SIG-M5 (cell line): Measurements from ENCODE around the gene ILRUN.
A peak's percentile ranks its signal among the peaks of the same experiment; 100 is the strongest.
"Not testable (repeated sequence)": the region's sequence is repeated elsewhere in the genome, so short reads cannot be mapped to it uniquely, and the experiment has no call there.

Experiments used
- DNase-seq: peaks from one replicate; lab custom pipeline; 2025; lab: John Stamatoyannopoulos, UW

Gene ILRUN

GRCh38 chr6:34696739-34697543 is at the start of gene ILRUN:
Gene ILRUN (minus strand): TSS chr6:34696767. CDS start chr6:34696603, 164 bp downstream.
- peak; percentile 23 for DNase-seq

- DNase-seq: no peak
Observed at GRCh38 chr6:34745277-34746103, 48.9 kb upstream of the ILRUN start.

GRCh38 chr6:34744294-34744647 is 47.7 kb upstream of the ILRUN start:
- DNase-seq: not testable (repeated sequence)

- DNase-seq: no peak
Observed at GRCh38 chr6:34743625-34744293, 47.2 kb upstream of the ILRUN start.

- no peak for DNase-seq
Observed at GRCh38 chr6:34742094-34742493, 45.5 kb upstream of the ILRUN start.

- DNase-seq: no peak
Observed at GRCh38 chr6:34736823-34737222, 40.3 kb upstream of the ILRUN start.

- DNase-seq: no peak
Observed at GRCh38 chr6:34731393-34732060, 35.0 kb upstream of the ILRUN start.

- no peak for DNase-seq
Observed at GRCh38 chr6:34729631-34730470, 33.3 kb upstream of the ILRUN start.

GRCh38 chr6:34726055-34726454 is 29.5 kb upstream of the ILRUN start:
- DNase-seq: no peak

GRCh38 chr6:34723203-34723602 is 26.6 kb upstream of the ILRUN start:
- DNase-seq: no peak

- DNase-seq: no peak
Observed at GRCh38 chr6:34722451-34722850, 25.9 kb upstream of the ILRUN start.

- DNase-seq: not testable (repeated sequence)
Observed at GRCh38 chr6:34720160-34720559, 23.6 kb upstream of the ILRUN start.

- not testable (repeated sequence) for DNase-seq
Observed at GRCh38 chr6:34719646-34720045, 23.1 kb upstream of the ILRUN start.

- DNase-seq: no peak
Observed at GRCh38 chr6:34718976-34719375, 22.4 kb upstream of the ILRUN start.

GRCh38 chr6:34717466-34717865 is 20.9 kb upstream of the ILRUN start:
- no peak for DNase-seq

GRCh38 chr6:34714663-34715062 is 18.1 kb upstream of the ILRUN start:
- no peak for DNase-seq

- DNase-seq: not testable (repeated sequence)
Observed at GRCh38 chr6:34712881-34713280, 16.3 kb upstream of the ILRUN start.

- DNase-seq: no peak
Observed at GRCh38 chr6:34709386-34709785, 12.8 kb upstream of the ILRUN start.

- no peak for DNase-seq
Observed at GRCh38 chr6:34705241-34705640, 8.7 kb upstream of the ILRUN start.

GRCh38 chr6:34701199-34701598 is 4.6 kb upstream of the ILRUN start:
- DNase-seq: no peak

- no peak for DNase-seq
Observed at GRCh38 chr6:34697904-34698559, 1.5 kb upstream of the ILRUN start.
